Mesodermal cell (in vitro differentiated cells): ENCODE results near the gene DOK7. TPM values are rescaled to one million over a fixed set of nuclear protein-coding genes. Genes with fewer than 3 reads are reported as not detected.

ENCODE experiments used
- H3K27ac ChIP-seq: 2 replicates; pipeline ENCODE4 v1.7.0; 2013; ENCODE audit warnings: mild to moderate bottlenecking, low read depth, low read length, moderate library complexity; ENCODE audit not compliant: severe bottlenecking
- H3K36me3 ChIP-seq: 2 replicates; pipeline ENCODE4 v1.7.1; 2013; ENCODE audit warnings: mild to moderate bottlenecking, low read length, moderate library complexity; ENCODE audit not compliant: control insufficient read depth, insufficient read depth
- H3K4me1 ChIP-seq: one replicate; pipeline ENCODE4 v1.7.1; 2013; ENCODE audit warnings: mild to moderate bottlenecking, low read length; ENCODE audit not compliant: insufficient read depth, control insufficient read depth, poor library complexity, severe bottlenecking
- H3K4me3 ChIP-seq: 2 replicates; pipeline ENCODE4 v1.7.0; 2013; ENCODE audit warnings: low read length, control low read depth, mild to moderate bottlenecking; ENCODE audit not compliant: insufficient read depth, poor library complexity, severe bottlenecking; ENCODE audit errors: extremely low read depth
- H3K9me3 ChIP-seq: 2 replicates; pipeline ENCODE4 v1.7.1; 2013; ENCODE audit warnings: mild to moderate bottlenecking, low read length, moderate library complexity; ENCODE audit not compliant: control insufficient read depth
- WGBS, 2 experiments: methylation state at CpG; one replicate each; pipeline ENCODE4 v1.1.5; 2013; ENCODE audit warnings: missing lambda C conversion rate in 2 of 2; ENCODE audit not compliant: insufficient coverage in 2 of 2; 5-methylcytosine and 5-hydroxymethylcytosine counted together
- polyA plus RNA-seq, 2 experiments: library from polyadenylated mRNA; stranded (reverse); fragments of 50-300 nt; gene quantifications; one replicate each; pipeline ENCODE4 v1.2.3, GENCODE V29; 2013

Gene DOK7, protein sequence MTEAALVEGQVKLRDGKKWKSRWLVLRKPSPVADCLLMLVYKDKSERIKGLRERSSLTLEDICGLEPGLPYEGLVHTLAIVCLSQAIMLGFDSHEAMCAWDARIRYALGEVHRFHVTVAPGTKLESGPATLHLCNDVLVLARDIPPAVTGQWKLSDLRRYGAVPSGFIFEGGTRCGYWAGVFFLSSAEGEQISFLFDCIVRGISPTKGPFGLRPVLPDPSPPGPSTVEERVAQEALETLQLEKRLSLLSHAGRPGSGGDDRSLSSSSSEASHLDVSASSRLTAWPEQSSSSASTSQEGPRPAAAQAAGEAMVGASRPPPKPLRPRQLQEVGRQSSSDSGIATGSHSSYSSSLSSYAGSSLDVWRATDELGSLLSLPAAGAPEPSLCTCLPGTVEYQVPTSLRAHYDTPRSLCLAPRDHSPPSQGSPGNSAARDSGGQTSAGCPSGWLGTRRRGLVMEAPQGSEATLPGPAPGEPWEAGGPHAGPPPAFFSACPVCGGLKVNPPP
- polyA plus RNA-seq (2013, experiment 1 of 2), result 0.66 TPM
- polyA plus RNA-seq (2013, experiment 2 of 2), result 0.46 TPM

DNA sequence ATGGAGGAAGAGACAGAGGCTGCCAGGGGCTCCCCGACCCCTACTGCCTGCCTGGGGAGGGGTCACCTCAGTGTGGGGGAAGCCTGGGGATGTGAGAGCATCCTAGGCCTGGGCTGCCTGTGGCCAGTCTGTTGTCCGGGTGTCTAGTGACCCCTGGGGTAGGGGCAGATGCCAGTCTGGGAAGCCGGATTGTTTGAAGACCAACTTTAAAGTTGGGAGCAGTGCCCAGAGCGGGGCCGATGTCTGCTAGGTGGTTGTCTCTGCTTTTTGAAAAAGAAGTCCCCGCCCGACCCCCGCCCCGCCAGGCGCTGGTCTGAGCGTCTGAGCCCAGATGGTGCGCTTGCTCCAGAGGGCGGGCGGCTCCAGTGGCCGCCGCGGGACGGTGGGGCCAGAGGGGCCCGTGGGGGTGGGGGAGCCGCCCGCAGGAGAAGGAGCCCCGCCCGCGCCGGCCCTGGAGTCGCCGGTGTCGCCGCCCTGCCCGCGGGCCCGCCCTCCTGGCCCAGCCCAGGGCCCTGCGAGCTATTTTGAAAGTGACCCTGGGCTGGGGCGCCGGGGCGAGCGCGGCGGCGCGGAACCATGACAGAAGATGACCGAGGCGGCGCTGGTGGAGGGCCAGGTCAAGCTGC is at the start of gene DOK7:
Gene DOK7, plus strand, starts transcription at position 517 of the 626 bp plus-strand sequence. Its CDS starts 70 bp downstream, at position 587.
- Histone ChIP-seq H3K4me1 (peaks cover 2% of the 10 kb centered on the region), H3K9me3 (no peaks in the 10 kb centered on the region), H3K27ac (no peak within 1 kb of the TSS), H3K4me3 (peak within 1 kb of the TSS; percentile 14), H3K36me3 (no peaks in the 10 kb centered on the region)
- WGBS, 2 experiments, result 10 to 22% methylated on average over 14 to 38 of the region's 44 CpGs

DNA sequence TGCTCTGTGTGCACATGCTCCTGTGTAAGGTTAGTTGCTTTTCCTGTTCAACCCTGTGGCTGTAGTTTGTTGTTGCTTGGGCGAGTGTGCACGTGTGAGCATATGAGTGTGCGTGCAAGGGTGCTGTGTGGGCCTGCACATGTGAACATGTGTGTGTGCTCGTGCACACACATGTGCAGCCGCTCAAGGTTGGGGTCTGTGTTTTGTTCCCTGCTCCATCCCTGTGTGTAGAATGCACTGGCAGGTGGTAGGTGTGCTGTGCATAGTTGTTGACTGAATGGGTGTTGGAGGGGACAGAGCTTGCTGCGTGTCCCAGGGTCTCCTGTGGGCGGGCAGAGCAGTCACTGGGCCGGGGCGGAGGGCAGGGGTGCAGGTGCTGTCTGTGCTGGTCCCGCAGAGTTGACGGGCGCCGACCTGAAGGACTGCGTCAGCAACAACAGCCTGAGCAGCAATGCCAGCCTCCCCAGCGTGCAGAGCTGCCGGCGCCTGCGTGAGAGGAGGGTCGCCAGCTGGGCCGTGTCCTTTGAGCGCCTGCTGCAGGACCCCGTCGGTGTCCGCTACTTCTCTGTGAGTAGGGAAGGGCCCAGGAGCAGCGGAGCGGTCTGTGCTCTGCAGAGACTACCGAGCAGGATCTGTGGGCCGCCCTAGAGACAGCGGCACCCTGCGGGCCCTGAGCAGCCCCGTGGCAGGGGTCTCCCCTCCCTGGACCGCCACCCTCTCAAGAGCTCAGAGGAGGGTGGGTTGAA is 49.3 kb upstream of the DOK7 start:
- Histone ChIP-seq H3K4me1 (no peaks in the 10 kb centered on the region), H3K4me3 (no peak overlapping the region), H3K9me3 (no peaks in the 10 kb centered on the region), H3K27ac (no peak overlapping the region), H3K36me3 (peaks cover 14% of the 10 kb centered on the region)
- WGBS, 2 experiments, result 92 to 95% methylated on average over 27 to 32 of the region's 32 CpGs

DNA sequence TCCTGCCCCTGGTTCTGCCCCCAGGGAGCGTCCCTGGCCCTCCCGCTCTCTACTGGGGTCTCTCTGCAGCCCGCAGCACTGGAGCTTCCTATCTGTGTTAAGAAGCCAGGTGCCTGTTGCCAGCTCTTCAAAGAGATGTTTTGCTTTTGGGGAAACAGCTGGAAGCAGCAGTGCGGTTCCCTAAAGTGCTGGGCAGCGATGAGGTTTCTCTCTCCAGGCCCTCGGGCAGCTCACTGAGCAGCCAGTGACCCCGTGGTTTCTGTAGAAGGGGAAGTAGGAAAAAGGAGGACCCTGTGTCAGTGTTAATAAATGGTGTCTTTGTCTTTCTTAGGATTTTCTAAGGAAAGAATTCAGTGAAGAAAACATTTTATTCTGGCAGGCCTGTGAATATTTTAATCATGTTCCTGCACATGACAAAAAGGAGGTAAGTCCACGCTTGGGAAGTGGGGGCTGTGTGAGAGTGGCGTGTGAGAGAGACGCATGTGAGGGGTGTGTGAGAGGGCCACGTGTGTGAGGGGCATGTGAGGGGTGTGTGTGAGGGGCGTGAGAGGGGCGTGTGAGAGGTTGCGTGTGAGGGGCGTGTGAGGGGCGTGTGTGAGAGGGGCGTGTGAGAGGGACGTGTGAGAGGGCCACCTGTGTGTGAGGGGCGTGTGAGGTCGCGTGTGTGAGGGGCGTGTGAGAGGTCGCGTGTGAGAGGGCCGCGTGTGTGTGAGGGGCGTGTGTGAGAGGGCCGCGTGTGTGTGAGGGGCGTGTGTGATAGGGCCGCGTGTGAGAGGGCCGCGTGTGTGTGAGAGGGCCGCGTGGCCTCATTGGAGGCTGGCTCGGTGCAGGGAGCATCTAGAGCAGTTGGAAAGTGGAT is 48.5 kb upstream of the DOK7 start:
- WGBS, 2 experiments, result 96 to 97% methylated on average over 23 to 28 of the region's 37 CpGs
- no peak overlapping the region for H3K27ac ChIP-seq

DNA sequence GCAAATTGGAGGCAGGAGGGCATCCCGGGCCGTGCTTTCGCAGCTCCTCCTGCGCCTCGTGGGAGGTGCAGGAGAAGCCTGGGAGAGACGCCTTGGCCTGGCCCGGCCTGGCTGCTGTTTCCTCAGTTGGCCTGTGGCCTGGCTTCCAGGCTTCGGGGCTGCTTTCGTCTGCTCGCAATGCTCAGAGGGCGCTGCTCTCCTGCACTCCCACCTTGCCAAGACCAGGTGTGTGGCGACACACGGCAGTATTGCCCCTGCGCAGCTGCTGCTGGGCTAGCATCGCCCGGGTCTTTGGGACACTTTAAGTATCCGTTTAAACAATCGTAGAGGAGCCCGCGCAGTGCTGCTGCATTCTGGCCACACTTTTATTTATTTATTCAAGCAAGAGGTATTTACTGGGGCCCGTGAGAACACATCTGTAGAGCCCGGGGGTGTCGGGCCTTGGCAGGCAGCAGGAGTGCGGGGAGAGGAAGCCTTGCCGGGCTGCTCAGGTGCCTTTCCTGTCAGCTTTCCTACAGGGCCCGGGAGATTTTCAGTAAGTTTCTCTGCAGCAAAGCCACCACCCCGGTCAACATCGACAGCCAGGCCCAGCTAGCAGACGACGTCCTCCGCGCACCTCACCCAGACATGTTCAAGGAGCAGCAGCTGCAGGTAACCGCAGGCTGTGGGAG is 47.5 kb upstream of the DOK7 start:
- WGBS, 2 experiments, result 95 to 96% methylated on average over 29 of the region's 33 CpGs
- Histone ChIP-seq H3K4me1 (peaks cover 12% of the 10 kb centered on the region), H3K27ac (no peak overlapping the region), H3K36me3 (peaks cover 14% of the 10 kb centered on the region), H3K4me3 (no peak overlapping the region), H3K9me3 (no peaks in the 10 kb centered on the region)

More for the DNA sequence above, 48.5 kb upstream of the DOK7 start:
- Histone ChIP-seq H3K36me3 (peaks cover 14% of the 10 kb centered on the region), H3K4me3 (no peak overlapping the region), H3K4me1 (peaks cover 5% of the 10 kb centered on the region), H3K9me3 (no peaks in the 10 kb centered on the region)

DNA sequence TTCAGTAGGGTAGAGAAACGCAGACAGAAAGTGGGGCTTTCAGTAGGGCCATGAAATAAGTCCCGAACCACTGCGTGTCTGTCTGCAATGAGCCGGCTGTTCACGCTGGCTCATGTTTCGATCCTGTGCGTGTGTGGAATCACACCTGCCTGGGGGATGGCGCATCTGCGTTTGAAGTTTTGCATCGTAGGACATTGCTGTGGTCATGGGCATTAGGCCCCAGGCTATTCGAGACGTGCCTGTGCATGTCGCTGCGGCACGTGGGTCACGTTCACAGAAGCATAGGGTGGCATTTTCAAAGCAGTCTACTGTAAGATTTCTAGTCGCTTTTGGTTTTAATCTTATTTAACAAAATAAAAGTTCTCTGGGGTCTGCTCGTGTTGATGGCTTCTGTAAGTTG is 46.8 kb upstream of the DOK7 start:
- Histone ChIP-seq H3K36me3 (peaks cover 14% of the 10 kb centered on the region), H3K4me3 (no peak overlapping the region), H3K9me3 (no peaks in the 10 kb centered on the region), H3K4me1 (peaks cover 12% of the 10 kb centered on the region), H3K27ac (no peak overlapping the region)
- WGBS, 2 experiments, result 91 to 96% methylated on average over 12 to 16 of the region's 18 CpGs

DNA sequence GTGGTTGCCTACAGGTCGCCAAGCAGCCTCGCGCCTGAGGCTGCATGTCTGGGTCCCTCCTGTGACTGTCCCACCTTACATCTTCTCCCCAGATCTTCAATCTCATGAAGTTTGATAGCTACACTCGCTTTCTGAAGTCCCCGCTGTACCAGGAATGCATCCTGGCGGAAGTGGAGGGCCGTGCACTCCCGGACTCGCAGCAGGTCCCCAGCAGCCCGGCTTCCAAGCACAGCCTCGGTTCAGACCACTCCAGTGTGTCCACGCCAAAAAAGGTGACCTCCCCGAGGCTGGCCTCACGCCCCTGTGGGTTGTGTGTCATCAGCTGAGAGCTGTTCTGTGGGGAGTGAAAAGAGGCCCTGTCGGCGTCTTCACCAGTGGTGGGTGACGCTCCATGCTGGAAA is 46.3 kb upstream of the DOK7 start:
- no peak overlapping the region for H3K27ac ChIP-seq
- no peak overlapping the region for H3K4me3 ChIP-seq
- no peaks in the 10 kb centered on the region for H3K9me3 ChIP-seq
- H3K36me3 ChIP-seq, result peaks cover 14% of the 10 kb centered on the region
- WGBS, 2 experiments, result 96 to 97% methylated on average over 17 of the region's 17 CpGs
- H3K4me1 ChIP-seq, result peaks cover 12% of the 10 kb centered on the region

DNA sequence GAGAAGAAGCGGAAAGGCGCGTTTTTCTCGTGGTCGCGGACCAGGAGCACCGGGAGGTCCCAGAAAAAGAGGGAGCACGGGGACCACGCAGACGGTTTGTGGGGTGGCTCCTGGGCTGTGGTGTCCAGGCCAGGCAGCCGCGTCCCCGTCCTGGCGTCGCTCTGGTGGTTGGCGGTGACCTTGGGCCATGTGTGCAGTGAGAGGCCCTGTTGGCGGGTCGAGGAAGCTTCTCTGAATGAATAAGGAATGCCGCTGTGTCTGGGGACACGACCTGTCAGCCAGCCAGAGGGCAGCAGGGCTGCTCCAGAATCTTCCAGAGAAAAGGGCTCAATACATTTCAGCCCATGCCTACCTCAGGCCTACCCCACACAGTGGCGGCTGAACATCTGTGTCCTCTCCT is 45.7 kb upstream of the DOK7 start:
- Histone ChIP-seq H3K9me3 (no peaks in the 10 kb centered on the region), H3K4me1 (peaks cover 12% of the 10 kb centered on the region), H3K4me3 (no peak overlapping the region), H3K36me3 (peaks cover 16% of the 10 kb centered on the region), H3K27ac (no peak overlapping the region)
- 96 to 98% methylated on average over 16 to 20 of the region's 21 CpGs for WGBS, 2 experiments

DNA sequence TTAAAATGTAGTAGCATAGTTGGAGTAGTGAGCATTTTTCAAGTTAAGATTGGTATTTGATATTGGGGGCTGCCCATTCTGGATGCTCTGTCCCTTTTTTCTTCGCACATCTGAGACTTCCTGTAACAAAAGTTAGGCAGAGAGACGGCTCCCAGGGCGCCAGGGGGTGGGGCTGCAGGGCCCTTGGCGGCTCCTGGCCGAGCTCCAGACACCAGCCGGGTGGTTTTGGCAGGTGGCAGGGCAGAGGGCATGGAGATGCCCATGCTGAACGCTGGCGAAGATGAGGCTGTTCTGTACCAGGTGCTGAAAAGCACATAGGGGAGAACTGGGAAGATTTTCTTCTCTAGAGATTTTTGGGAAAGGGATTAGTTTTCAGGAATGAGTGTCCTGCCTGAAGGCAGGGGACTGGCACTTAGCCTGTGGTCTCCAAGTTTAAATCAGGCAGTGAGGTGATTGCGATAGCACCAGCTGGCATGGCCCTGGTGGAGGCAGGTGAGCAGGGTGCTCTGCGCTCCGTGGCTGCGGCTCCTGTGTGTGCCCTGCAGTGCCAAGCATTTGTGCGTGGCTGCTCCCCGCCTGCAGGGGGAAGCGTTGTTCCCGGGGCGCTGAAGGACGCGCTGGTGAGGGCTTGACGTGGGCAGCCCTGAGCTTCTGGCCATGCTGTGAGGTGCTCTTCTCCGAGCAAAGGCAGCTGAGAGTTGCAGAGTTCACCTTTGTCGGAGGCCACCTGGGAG is 44.9 kb upstream of the DOK7 start:
- Histone ChIP-seq H3K4me1 (peaks cover 12% of the 10 kb centered on the region), H3K9me3 (no peaks in the 10 kb centered on the region), H3K36me3 (peaks cover 23% of the 10 kb centered on the region), H3K4me3 (no peak overlapping the region), H3K27ac (no peak overlapping the region)
- 93 to 94% methylated on average over 18 to 22 of the region's 22 CpGs for WGBS, 2 experiments

DNA sequence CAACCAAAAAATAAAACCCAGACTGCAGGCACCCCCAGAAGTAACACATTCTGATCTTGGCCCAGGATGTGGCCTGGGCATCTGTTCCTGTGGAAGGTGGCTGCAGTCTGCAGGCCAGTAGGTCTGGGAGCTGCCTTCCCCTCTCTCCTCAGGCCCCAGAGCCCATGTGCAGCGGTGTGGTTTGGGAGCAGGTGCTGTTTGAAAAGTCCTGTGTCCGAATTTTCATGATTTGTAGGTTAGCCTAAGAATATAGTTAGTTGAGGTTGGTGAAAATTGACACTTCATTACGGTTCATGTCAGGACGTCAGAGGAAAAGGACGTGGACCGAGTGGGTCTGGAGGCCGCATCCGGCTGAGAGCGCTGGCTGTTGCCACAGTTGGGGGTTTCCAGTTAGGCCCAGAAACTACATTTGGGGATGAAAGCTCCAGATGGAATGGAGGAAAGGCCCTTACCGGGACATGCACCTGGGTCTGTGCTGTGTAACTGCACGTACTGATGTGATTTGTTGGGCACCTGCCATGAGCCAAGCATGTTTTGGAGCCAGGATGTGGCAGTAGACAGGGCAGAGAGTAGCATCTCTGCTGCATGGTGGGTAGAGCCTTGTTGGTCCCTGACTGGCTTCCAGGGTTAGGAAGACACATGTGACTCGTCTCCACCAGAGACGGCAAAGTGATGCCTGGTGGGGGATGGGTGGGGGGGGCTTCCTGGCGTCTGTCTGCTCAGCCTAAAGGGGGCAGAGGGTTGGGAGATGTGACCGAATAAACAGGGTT is 43.1 kb upstream of the DOK7 start:
- Histone ChIP-seq H3K4me1 (peaks cover 12% of the 10 kb centered on the region), H3K36me3 (peaks cover 27% of the 10 kb centered on the region), H3K27ac (no peak overlapping the region), H3K9me3 (no peaks in the 10 kb centered on the region), H3K4me3 (no peak overlapping the region)
- 88 to 90% methylated on average over 11 to 12 of the region's 15 CpGs for WGBS, 2 experiments
